Chondrocyte (in vitro differentiated cells): ENCODE data around the gene SPI1. TPM values are rescaled to one million over a fixed set of nuclear protein-coding genes. Genes with fewer than 3 reads are reported as not detected.

Source experiments
- DNase-seq: peaks from one replicate; pipeline ENCODE4 v3.0.0; 2021; ENCODE audit warnings: mixed read lengths, low spot score
- H3K27ac Mint-ChIP-seq: one replicate; pipeline ENCODE4 v1.8.0; 2021; ENCODE audit warnings: mild to moderate bottlenecking, moderate library complexity, mixed read lengths; ENCODE audit not compliant: unreplicated experiment
- H3K27me3 Mint-ChIP-seq: 2 replicates; pipeline ENCODE4 v1.8.0; 2021; ENCODE audit warnings: low read depth, mixed read lengths
- H3K36me3 Mint-ChIP-seq: 2 replicates; pipeline ENCODE4 v1.8.0; 2021; ENCODE audit warnings: low read depth, mixed read lengths
- H3K4me1 Mint-ChIP-seq: 2 replicates; pipeline ENCODE4 v1.8.0; 2021; ENCODE audit warnings: low read depth, mild to moderate bottlenecking, mixed read lengths
- H3K4me3 Mint-ChIP-seq: one replicate; pipeline ENCODE4 v1.8.0; 2021; ENCODE audit warnings: mild to moderate bottlenecking, moderate library complexity, mixed read lengths; ENCODE audit not compliant: unreplicated experiment
- H3K9me3 Mint-ChIP-seq: 2 replicates; pipeline ENCODE4 v1.8.0; 2021; ENCODE audit warnings: low read depth, mixed read lengths
- CTCF ChIP-seq: fragments of 200-600 bp; sonication (generic); IDR thresholded peaks from 2 replicates; pipeline ENCODE4 v1.5.0; 2021; ENCODE audit warnings: antibody characterized with exemption, mild to moderate bottlenecking, moderate library complexity
- total RNA-seq: library from RNA; stranded (reverse); gene quantifications from 3 replicates; pipeline ENCODE4 v1.2.1, GENCODE V29; 2021

Gene SPI1
- total RNA-seq, 1 donor from 2014 or later = not detected

- no peak overlapping the region for H3K4me3 Mint-ChIP-seq
- peak overlapping the region; percentile 65 for H3K27ac Mint-ChIP-seq
These were observed 39.4 kb upstream of the SPI1 start for GRCh38 chr11:47417712-47418111.

DNA sequence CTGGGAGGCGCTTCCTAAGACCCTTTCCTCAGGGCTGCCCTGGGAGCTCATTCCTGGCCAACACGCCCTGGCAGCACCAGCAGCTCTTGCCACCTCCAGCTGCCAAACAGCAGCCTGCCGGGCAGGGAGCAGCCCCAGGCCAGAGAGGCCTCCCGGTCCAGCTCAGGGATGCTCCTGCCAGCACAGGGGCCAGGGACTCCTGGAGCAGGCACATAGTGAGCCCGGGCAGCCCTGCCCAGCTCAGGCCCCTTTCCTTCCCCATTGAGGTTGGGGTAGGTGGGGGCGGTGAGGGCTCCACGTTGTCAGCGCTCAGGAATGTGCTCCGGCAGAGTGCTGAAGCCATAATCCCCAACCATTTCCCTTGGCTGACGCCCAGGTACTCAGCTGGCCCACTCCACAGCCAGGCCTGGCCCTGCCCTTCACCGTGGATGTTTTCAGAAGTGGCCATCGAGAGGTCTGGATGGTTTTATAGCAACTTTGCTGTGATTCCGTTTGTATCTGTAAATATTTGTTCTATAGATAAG, 37.7 kb upstream of the SPI1 start:
- H3K4me3 Mint-ChIP-seq = no peak overlapping the region

More at GRCh38 chr11:47417712-47418111, 39.4 kb upstream of the SPI1 start:
- no peaks in the 10 kb centered on the region for H3K9me3 Mint-ChIP-seq
- no peak for TF ChIP-seq CTCF
- H3K27me3 Mint-ChIP-seq = no peaks in the 10 kb centered on the region
- no peak for DNase-seq
- H3K4me1 Mint-ChIP-seq = peaks cover 40% of the 10 kb centered on the region
- H3K36me3 Mint-ChIP-seq = peaks cover 30% of the 10 kb centered on the region

DNA sequence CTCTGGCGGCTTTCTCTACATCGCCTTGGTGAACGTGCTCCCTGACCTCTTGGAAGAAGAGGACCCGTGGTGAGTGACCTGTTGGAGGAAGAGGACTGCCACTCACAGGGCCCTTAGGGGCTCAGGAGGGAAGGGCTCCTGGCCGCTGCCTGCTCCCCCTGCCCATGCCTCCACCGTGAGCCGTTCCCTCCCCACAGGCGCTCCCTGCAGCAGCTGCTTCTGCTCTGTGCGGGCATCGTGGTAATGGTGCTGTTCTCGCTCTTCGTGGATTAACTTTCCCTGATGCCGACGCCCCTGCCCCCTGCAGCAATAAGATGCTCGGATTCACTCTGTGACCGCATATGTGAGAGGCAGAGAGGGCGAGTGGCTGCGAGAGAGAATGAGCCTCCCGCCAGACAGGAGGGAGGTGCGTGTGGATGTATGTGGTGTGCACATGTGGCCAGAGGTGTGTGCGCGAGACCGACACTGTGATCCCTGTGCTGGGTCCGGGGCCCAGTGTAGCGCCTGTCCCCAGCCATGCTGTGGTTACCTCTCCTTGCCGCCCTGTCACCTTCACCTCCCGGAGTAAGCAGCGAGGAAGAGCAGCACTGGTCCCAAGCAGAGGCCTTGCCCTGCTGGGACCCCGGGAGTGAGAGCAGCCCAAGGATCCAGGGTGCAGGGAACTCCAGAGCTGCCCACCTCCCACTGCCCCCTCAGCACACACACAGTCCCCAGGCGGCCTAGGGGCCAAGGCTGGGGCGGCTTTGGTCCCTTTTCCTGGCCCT, 36.9 kb upstream of the SPI1 start:
- peak overlapping the region; percentile 2 for H3K4me3 Mint-ChIP-seq
- no peak for DNase-seq
- H3K4me1 Mint-ChIP-seq = peaks cover 45% of the 10 kb centered on the region
- H3K36me3 Mint-ChIP-seq = peaks cover 22% of the 10 kb centered on the region
- no peaks in the 10 kb centered on the region for H3K27me3 Mint-ChIP-seq
- peak overlapping the region; percentile 91 for H3K27ac Mint-ChIP-seq
- H3K9me3 Mint-ChIP-seq = no peaks in the 10 kb centered on the region
- no peak for TF ChIP-seq CTCF

More for the DNA sequence above, 37.7 kb upstream of the SPI1 start:
- peak; percentile 95 for DNase-seq
- peaks cover 24% of the 10 kb centered on the region for H3K36me3 Mint-ChIP-seq
- TF ChIP-seq CTCF = no peak
- H3K27ac Mint-ChIP-seq = peak overlapping the region; percentile 91
- H3K27me3 Mint-ChIP-seq = no peaks in the 10 kb centered on the region
- H3K4me1 Mint-ChIP-seq = peaks cover 43% of the 10 kb centered on the region
- no peaks in the 10 kb centered on the region for H3K9me3 Mint-ChIP-seq

- Mint-ChIP-seq H3K27ac (peak overlapping the region; percentile 91), H3K27me3 (no peaks in the 10 kb centered on the region), H3K4me3 (no peak overlapping the region), H3K9me3 (no peaks in the 10 kb centered on the region), H3K4me1 (peaks cover 49% of the 10 kb centered on the region), H3K36me3 (peaks cover 17% of the 10 kb centered on the region)
- peak; percentile 94 for DNase-seq
- TF ChIP-seq CTCF = no peak
These were observed 36.3 kb upstream of the SPI1 start for GRCh38 chr11:47414685-47415070.

DNA sequence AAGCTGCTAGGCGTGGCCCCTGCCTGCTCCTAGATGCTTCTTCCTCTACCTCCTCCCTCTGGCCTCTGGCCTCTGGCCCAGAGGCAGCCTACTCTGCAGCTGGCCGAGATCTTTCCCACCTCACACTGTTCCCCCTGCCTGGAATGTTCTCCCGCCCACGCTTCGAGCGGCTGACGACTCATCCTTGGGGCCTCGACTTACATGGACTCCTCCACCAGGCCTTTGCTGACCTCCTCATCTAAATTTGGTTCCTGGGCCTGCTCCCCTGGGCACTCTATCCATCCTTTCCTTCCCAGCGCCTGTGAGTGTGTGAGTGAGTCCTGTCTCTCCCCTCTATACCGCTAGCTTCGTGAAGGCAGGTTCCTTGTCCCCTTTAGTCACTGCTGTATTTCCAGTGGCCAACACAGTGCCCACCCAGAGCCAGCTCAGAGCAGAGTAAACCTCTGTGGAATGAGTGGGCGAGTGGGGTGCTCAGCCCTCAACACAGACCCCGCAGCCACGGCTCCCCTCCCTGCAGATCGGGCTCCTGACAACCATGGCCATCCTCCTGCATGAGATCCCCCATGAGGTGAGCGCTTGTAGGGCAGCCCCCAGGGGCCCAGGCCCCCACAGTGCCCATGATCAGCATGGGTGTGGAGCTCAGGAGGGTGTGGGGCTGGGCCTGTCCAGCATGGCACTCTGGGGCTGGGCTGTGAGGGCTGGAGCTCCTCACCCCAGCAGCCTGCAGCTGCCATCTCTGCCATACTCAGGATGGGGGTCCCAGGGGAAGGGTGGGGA, 35.7 kb upstream of the SPI1 start:
- peaks cover 17% of the 10 kb centered on the region for H3K36me3 Mint-ChIP-seq
- H3K4me3 Mint-ChIP-seq = no peak overlapping the region
- peaks cover 55% of the 10 kb centered on the region for H3K4me1 Mint-ChIP-seq
- no peak for TF ChIP-seq CTCF
- no peak for DNase-seq
- H3K9me3 Mint-ChIP-seq = no peaks in the 10 kb centered on the region
- peak overlapping the region; percentile 83 for H3K27ac Mint-ChIP-seq
- no peaks in the 10 kb centered on the region for H3K27me3 Mint-ChIP-seq
